ENCODE measurements around the gene RHOA. TPM values are rescaled to one million over a fixed set of nuclear protein-coding genes. Genes with fewer than 3 reads are reported as not detected.

RHOA gene
- total and polyA plus RNA-seq, 2 of the 13 experiments (the other 11 are each of a cell fraction or from before 2014, with no cell fraction given) = 131 to 177 TPM

- TF ChIP-seq ISX (CRISPR knock-in tag; conservative IDR thresholded peaks at IDR 0.05) = no peak
- TF ChIP-seq ZBTB49 (CRISPR knock-in tag; IDR thresholded peaks at IDR 0.05; ENCODE audit: borderline replicate concordance) = no peak
- TF ChIP-seq ATF7-NPFF (CRISPR knock-in tag; IDR thresholded peaks at IDR 0.05; ENCODE audit: low read depth) = no peak
- no peak for TF ChIP-seq ZNF335 (CRISPR knock-in tag; IDR thresholded peaks at IDR 0.05)
- TF ChIP-seq, protein P1, sequence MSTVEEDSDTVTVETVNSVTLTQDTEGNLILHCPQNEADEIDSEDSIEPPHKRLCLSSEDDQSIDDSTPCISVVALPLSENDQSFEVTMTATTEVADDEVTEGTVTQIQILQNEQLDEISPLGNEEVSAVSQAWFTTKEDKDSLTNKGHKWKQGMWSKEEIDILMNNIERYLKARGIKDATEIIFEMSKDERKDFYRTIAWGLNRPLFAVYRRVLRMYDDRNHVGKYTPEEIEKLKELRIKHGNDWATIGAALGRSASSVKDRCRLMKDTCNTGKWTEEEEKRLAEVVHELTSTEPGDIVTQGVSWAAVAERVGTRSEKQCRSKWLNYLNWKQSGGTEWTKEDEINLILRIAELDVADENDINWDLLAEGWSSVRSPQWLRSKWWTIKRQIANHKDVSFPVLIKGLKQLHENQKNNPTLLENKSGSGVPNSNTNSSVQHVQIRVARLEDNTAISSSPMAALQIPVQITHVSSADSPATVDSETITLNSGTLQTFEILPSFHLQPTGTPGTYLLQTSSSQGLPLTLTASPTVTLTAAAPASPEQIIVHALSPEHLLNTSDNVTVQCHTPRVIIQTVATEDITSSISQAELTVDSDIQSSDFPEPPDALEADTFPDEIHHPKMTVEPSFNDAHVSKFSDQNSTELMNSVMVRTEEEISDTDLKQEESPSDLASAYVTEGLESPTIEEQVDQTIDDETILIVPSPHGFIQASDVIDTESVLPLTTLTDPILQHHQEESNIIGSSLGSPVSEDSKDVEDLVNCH (CRISPR knock-in tag; IDR thresholded peaks at IDR 0.05) = no peak
- TF ChIP-seq THAP8 (CRISPR knock-in tag; IDR thresholded peaks at IDR 0.05; ENCODE audit: borderline replicate concordance) = no peak
- no peak for TF ChIP-seq FOXC1 (CRISPR knock-in tag; IDR thresholded peaks at IDR 0.05; ENCODE audit: borderline replicate concordance)
- TF ChIP-seq ZNF260 (CRISPR knock-in tag; IDR thresholded peaks at IDR 0.05; ENCODE audit: borderline replicate concordance, low read depth) = no peak
- TF ChIP-seq, protein P2, sequence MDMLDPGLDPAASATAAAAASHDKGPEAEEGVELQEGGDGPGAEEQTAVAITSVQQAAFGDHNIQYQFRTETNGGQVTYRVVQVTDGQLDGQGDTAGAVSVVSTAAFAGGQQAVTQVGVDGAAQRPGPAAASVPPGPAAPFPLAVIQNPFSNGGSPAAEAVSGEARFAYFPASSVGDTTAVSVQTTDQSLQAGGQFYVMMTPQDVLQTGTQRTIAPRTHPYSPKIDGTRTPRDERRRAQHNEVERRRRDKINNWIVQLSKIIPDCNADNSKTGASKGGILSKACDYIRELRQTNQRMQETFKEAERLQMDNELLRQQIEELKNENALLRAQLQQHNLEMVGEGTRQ (IDR thresholded peaks at IDR 0.05; ENCODE audit: low read depth, low read length) = no peak
- TF ChIP-seq, protein P2 (CRISPR knock-in tag; IDR thresholded peaks at IDR 0.05; ENCODE audit: borderline replicate concordance) = no peak
- TF ChIP-seq ZSCAN31 (CRISPR knock-in tag; IDR thresholded peaks at IDR 0.05; ENCODE audit: low read depth) = no peak
Measured at GRCh38 chr3:49383387-49383786, 28.4 kb downstream of the RHOA start (continued).
